ENCODE data around the gene MAST4. TPM values are rescaled to one million over a fixed set of nuclear protein-coding genes. Genes with fewer than 3 reads are reported as not detected.

Gene MAST4
- total RNA-seq, 1 donor from 2014 or later, result 56.9 TPM

DNA sequence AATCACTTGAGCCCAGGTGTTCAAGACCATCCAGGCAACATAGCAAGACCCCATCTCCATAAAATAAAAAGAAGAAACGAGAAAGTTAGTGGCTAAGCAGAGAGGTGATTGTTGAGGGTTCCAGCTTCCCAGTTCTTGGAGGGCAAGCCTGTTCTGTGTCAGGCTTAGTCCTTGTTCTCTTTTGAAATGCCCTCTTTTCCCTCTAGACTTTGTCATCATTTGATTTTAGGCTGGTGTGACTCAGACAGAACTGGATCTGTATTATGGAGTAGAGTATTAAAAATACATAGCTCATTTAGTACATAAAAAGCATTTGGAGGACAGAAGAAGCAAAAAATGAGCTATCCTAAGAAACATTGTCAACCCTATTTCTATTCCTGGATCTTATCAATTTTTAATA, 441.0 kb downstream of the MAST4 start:
- no peaks in the 10 kb centered on the region for H3K27me3 ChIP-seq (ENCODE audit: low read depth)
- H3K9me3 ChIP-seq, result no peaks in the 10 kb centered on the region
- no peak overlapping the region for H3K4me3 ChIP-seq
- peaks cover 33% of the 10 kb centered on the region for H3K4me1 ChIP-seq
- intact Hi-C loops (cut with DNase I), result no loop called here
- no peak for TF ChIP-seq CTCF (IDR thresholded peaks at IDR 0.05)
- no peak overlapping the region for H3K27ac ChIP-seq
- no peak for DNase-seq
- no peak for ATAC-seq
- no peaks in the 10 kb centered on the region for H3K36me3 ChIP-seq

DNA sequence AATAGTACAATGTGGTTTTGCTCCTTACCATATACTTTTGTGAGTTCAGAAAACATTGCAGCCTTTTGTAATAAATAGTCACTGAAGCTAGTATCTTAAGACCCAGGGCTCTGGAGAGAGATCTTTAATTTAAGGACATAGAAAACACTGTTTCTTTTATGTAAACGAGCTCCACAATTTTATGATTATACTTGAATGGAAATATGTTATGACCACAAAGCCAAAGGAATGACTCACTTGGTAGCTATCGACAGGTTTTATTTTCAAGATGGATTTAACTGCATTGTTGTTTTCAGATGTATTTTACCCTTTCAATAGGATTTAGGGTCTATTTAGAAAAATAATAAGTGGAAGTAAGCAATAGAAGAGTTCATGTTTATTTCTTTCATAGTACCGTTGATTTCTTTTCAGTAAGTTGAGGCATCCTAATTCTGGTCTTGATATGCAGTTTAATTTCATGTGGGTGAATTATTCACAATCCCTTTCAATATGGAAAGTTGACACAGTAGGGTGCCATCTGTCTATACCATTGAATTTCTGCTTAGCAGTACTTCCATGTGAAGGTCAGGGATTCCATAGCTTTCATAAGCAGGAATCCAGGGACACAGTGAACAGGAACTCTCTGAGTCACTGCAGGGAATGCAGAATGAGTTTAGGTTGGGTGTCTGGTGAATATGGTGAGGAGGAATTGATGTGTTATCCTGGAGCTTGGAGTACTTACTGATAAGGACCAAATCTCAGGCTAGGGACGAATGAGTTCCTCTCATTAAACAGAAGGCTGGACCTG, 442.8 kb downstream of the MAST4 start:
- intact Hi-C loops (cut with DNase I), result no loop called here
- no peak for DNase-seq
- peak in 1 of 2 donors; percentile 46 for ATAC-seq
- Histone ChIP-seq H3K36me3 (no peaks in the 10 kb centered on the region), H3K4me1 (peaks cover 28% of the 10 kb centered on the region), H3K27ac (no peak overlapping the region), H3K27me3 (ENCODE audit: low read depth) (no peaks in the 10 kb centered on the region), H3K4me3 (no peak overlapping the region), H3K9me3 (no peaks in the 10 kb centered on the region)
- TF ChIP-seq CTCF (IDR thresholded peaks at IDR 0.05), result no peak

GRCh38 chr5:67042176-67043003, 446.2 kb downstream of the MAST4 start:
- no peaks in the 10 kb centered on the region for H3K9me3 ChIP-seq
- DNase-seq (no peak), ATAC-seq (no peak)
- H3K36me3 ChIP-seq, result no peaks in the 10 kb centered on the region
- intact Hi-C loops (cut with DNase I), result no loop called here
- no peaks in the 10 kb centered on the region for H3K27me3 ChIP-seq (ENCODE audit: low read depth)
- TF ChIP-seq CTCF (IDR thresholded peaks at IDR 0.05), result no peak
- no peak overlapping the region for H3K4me3 ChIP-seq
- peaks cover 36% of the 10 kb centered on the region for H3K4me1 ChIP-seq
- H3K27ac ChIP-seq, result no peak overlapping the region

DNA sequence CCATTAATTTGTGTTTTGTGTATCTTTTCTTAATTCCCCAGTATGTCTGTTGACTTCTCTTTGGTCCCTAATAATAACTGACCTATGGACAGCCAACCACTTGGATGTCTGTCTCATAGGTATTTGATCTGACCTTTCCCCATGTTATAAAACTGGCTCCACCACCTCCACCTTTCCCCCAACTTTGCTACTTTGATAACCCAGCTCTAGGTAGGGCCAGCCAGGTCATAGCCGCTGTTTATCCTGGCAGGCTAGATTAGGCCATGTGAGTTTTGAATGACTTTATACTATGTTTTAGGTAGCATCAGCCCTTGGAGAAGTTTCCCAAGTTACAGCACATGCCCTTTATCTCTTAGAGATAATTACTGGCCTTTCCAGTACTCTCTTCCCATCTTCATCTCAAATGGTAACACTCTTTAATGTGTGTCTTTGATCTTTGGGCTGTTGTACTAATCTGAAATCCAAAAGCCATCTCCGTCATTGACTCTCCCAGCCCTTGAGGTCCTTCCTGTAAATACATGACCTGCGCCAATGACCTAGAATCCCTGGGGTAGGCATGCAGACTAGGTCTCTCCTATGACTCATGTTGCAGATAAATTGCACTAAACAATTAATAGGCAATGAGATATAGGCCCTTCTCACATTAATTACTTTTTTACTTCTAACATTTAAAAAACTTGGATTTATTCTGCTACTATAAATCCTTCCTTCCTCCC, 447.8 kb downstream of the MAST4 start:
- no peaks in the 10 kb centered on the region for H3K9me3 ChIP-seq
- H3K27ac ChIP-seq, result no peak overlapping the region
- no peak for ATAC-seq
- H3K4me3 ChIP-seq, result no peak overlapping the region
- no peak for TF ChIP-seq CTCF (IDR thresholded peaks at IDR 0.05)
- peaks cover 37% of the 10 kb centered on the region for H3K4me1 ChIP-seq
- DNase-seq, result no peak
- no peaks in the 10 kb centered on the region for H3K27me3 ChIP-seq (ENCODE audit: low read depth)
- intact Hi-C loops (cut with DNase I), result no loop called here
- H3K36me3 ChIP-seq, result no peaks in the 10 kb centered on the region
